CD4-positive, CD25-positive, alpha-beta regulatory T cell (primary cell): Measurements from ENCODE around the gene L1CAM. TPM values are rescaled to one million over a fixed set of nuclear protein-coding genes. Genes with fewer than 3 reads are reported as not detected.
A peak's percentile ranks its signal among the peaks of the same experiment; 100 is the strongest.

Experiments used
- ATAC-seq, 2 donors: fragments of 150-1000 bp; cut with Tn5 transposase; one replicate each; pipeline ENCODE4 v1.10.0; 2021; ENCODE audit warnings: low read depth in 2 of 2, moderate number of reproducible peaks in 2 of 2, moderate library complexity in 1 of 2
- DNase-seq, 3 donors: peaks; one replicate each; pipeline versions ENCODE4 v3.0.0 to v3.0.0-alpha.2; 2012 to 2022; ENCODE audit warnings: mixed read lengths in 1 of 3
- H3K27ac ChIP-seq: one replicate; pipeline ENCODE4 v1.7.0; 2013; ENCODE audit warnings: mild to moderate bottlenecking, low read length; ENCODE audit not compliant: insufficient read depth, poor library complexity, severe bottlenecking
- H3K27me3 ChIP-seq: one replicate; pipeline ENCODE4 v1.7.0; 2013; ENCODE audit warnings: low read length; ENCODE audit not compliant: control insufficient read depth, insufficient read depth
- H3K36me3 ChIP-seq: one replicate; pipeline ENCODE4 v1.7.0; 2013; ENCODE audit warnings: mild to moderate bottlenecking, low read length, moderate library complexity; ENCODE audit not compliant: control insufficient read depth, insufficient read depth
- H3K4me1 ChIP-seq: 2 replicates; pipeline ENCODE4 v1.7.0; 2013; ENCODE audit warnings: mild to moderate bottlenecking, low read length; ENCODE audit not compliant: insufficient read depth, control insufficient read depth, poor library complexity, severe bottlenecking
- H3K4me3 ChIP-seq: one replicate; pipeline ENCODE4 v1.7.0; 2013; ENCODE audit warnings: low read depth, mild to moderate bottlenecking, low read length, moderate library complexity
- H3K9me3 ChIP-seq, 2 experiments: 1 replicate in 1 of 2; 2 replicates in 1 of 2; pipeline ENCODE4 v1.7.0; 2013; ENCODE audit warnings: low read length in 2 of 2, mild to moderate bottlenecking in 1 of 2, moderate library complexity in 1 of 2; ENCODE audit not compliant: control insufficient read depth in 2 of 2
- H3K27ac Mint-ChIP-seq, 3 donors: one replicate each; pipeline ENCODE4 v1.8.0; 2020 to 2022; ENCODE audit warnings: mild to moderate bottlenecking in 3 of 3, mixed read lengths in 3 of 3, moderate library complexity in 2 of 3
- H3K27me3 Mint-ChIP-seq: one replicate; pipeline ENCODE4 v1.8.0; 2022; ENCODE audit warnings: mild to moderate bottlenecking, mixed read lengths
- H3K36me3 Mint-ChIP-seq: one replicate; pipeline ENCODE4 v1.8.0; 2020; ENCODE audit warnings: mixed read lengths
- H3K4me1 Mint-ChIP-seq, 4 donors: one replicate each; pipeline ENCODE4 v1.8.0; 2020 to 2022; ENCODE audit warnings: mixed read lengths in 4 of 4, mild to moderate bottlenecking in 1 of 4
- H3K4me3 Mint-ChIP-seq, 4 donors: one replicate each; pipeline ENCODE4 v1.8.0; 2020 to 2022; ENCODE audit warnings: mild to moderate bottlenecking in 4 of 4, mixed read lengths in 4 of 4, moderate library complexity in 3 of 4
- H3K9me3 Mint-ChIP-seq, 7 donors: one replicate each; pipeline ENCODE4 v1.8.0; 2020 to 2022; ENCODE audit warnings: mixed read lengths in 7 of 7, mild to moderate bottlenecking in 3 of 7, moderate library complexity in 2 of 7
- polyA plus RNA-seq, 4 donors: library from polyadenylated mRNA; unstranded; fragments of 300-500 nt; fragmentation: Illumina TruSeq; gene quantifications; one replicate each; pipeline ENCODE4 v1.2.3, GENCODE V29; 2021
- total RNA-seq: library from RNA; stranded (reverse); gene quantifications from one replicate; pipeline ENCODE4 v1.2.3, GENCODE V29; 2022

The L1CAM gene
- total and polyA plus RNA-seq, 5 donors from 2014 or later = 0.67 to 2.1 TPM; not detected in 3

DNA sequence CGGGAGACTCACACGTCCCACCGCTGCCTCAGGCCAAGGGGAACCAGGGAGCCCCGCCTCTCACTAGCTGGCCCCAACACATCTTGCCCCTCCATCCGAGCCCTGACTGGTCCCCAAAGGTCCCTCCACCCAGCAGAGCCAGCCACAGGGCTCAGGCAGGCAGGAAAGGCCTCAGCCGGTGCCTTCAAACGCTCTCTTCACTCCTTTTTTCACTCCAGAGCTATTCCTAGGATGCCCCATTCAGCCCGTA is 41.6 kb upstream of the L1CAM start:
- peak overlapping the region; percentile 96 for H3K27ac ChIP-seq
- no peaks in the 10 kb centered on the region for H3K9me3 ChIP-seq
- ATAC-seq (no peak), DNase-seq (peak in 1 of 3 donors; percentile 57)
- Mint-ChIP-seq H3K27ac (peak overlapping the region; percentile 98 to 100 (median 99)), H3K27me3 (peaks cover 4% of the 10 kb centered on the region), H3K36me3 (peaks cover 10% of the 10 kb centered on the region), H3K4me1 (peaks cover 4 to 78% (median 12%) of the 10 kb centered on the region in 4 donors), H3K4me3 (peak overlapping the region; percentile 93 to 98 (median 96)), H3K9me3 (no peaks in the 10 kb centered on the region)
- H3K4me3 ChIP-seq = peak overlapping the region; percentile 73
- peaks cover 61% of the 10 kb centered on the region for H3K4me1 ChIP-seq
- no peaks in the 10 kb centered on the region for H3K27me3 ChIP-seq
- H3K36me3 ChIP-seq = peaks cover 2% of the 10 kb centered on the region

DNA sequence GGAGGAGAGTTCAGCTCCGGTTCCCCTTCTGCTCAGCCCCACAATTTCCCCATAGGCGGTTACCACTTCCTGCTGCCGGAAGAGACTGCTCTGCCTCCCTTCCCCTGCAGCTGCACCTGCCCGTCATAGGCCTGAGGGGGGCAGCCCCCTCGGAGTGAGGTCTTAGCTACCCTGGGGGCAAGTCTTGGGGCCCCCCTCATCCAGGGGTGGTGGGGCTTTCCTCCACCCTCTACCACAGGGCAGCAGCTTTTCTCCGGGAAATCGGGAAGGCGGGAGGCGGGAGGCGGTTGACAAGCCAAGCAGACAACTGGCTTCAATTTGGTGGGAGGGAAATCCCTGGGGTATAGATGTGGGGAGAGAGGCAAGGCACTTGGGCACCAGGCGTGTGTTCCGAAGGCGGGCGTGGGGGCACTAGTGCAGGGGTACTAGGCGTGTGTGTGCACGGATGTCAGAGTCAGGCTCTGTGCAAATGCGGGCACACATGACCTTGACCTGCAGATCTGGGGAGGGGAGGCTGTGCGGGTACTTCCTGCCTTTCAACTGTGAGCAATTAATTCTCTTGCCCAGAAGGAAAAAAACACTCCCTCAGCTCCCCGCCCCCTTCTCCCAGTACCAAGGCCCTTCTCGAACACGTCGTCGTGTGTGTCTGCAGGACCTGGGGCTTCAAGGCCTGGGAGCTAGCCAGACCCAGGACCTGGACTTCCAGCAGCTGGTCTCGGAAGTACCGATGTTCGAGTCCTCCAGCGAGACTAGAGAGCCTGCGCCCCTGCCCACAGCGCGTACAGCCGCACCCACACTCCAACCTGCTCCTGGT is 41.1 kb upstream of the L1CAM start:
- H3K9me3 Mint-ChIP-seq = no peaks in the 10 kb centered on the region
- peaks cover 4 to 83% (median 14%) of the 10 kb centered on the region in 4 donors for H3K4me1 Mint-ChIP-seq
- DNase-seq (peak; percentile 76 to 92 (median 88)), ATAC-seq (peak; percentile 53 to 54)
- Histone ChIP-seq H3K9me3 (no peaks in the 10 kb centered on the region), H3K27me3 (no peaks in the 10 kb centered on the region), H3K4me3 (peak overlapping the region; percentile 73), H3K27ac (peak overlapping the region; percentile 96), H3K4me1 (peaks cover 67% of the 10 kb centered on the region), H3K36me3 (peaks cover 2% of the 10 kb centered on the region)
- H3K27ac Mint-ChIP-seq = peak overlapping the region; percentile 98 to 100 (median 99)
- peaks cover 10% of the 10 kb centered on the region for H3K36me3 Mint-ChIP-seq
- H3K4me3 Mint-ChIP-seq = peak overlapping the region; percentile 93 to 98 (median 96)
- peaks cover 4% of the 10 kb centered on the region for H3K27me3 Mint-ChIP-seq

DNA sequence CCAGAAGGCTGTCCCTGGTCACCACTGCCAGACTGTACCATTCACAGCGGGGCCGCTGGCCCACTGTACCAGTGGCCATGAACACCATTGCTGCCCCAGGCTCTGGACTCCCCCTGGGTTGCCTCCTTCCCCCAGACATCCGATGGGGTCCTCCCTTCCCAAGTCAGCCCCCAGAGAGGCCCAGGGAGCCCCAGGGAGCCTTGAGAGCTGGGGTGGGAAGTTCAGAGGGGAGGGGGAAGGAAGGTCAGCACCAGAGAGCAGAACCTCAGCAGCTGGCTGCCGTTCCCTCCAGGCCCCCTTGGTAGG is 40.5 kb upstream of the L1CAM start:
- no peak for ATAC-seq
- no peaks in the 10 kb centered on the region for H3K9me3 Mint-ChIP-seq
- H3K4me1 Mint-ChIP-seq = peaks cover 4 to 86% (median 12%) of the 10 kb centered on the region in 4 donors
- H3K27me3 ChIP-seq = no peaks in the 10 kb centered on the region
- peaks cover 7% of the 10 kb centered on the region for H3K36me3 Mint-ChIP-seq
- H3K27ac Mint-ChIP-seq = peak overlapping the region; percentile 98 to 100 (median 99)
- peaks cover 4% of the 10 kb centered on the region for H3K27me3 Mint-ChIP-seq
- H3K36me3 ChIP-seq = peaks cover 2% of the 10 kb centered on the region
- peak overlapping the region; percentile 93 to 98 (median 96) for H3K4me3 Mint-ChIP-seq
- peak overlapping the region; percentile 57 for H3K4me3 ChIP-seq
- H3K27ac ChIP-seq = peak overlapping the region; percentile 96
- no peaks in the 10 kb centered on the region for H3K9me3 ChIP-seq
- DNase-seq = no peak
- peaks cover 72% of the 10 kb centered on the region for H3K4me1 ChIP-seq

DNA sequence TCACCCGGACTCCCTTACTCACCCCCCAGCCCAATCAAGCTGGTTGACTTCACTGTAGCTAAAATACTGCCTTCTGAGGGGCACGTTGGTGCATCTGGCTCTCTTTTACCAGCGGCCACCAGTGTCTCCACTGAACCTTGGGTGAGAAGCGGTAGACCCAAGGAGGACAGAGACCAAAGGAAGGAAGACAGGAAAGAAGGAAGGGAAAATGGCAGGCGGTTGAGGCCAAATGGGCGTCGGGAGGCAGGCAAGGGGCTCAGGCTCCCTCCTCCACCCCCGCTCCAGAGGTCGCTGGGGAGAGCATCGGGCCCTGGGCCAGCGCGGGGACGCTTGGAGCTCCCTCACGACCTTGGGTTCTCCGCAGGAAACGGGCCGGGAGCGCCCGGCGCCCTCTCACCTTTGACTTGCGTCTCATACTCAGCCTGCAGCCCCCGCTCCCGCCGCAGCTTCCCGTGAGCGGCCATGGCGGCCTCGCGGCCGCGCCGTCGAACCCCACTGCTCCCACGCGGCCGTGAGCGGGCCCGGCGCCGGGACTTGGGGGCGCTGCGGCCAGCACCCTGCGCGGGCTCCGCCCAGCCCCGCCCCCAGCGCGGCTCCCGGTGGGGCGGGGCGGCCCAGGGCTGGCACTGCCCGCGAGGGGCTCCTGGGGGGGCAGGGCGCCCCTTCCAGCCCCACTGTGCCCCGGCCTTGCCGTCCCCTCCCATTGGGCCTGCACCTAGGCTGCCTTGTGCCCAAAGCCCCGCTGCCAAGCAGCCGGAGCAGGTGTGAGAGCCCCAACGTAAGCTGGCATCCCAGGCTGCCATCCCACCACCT is 40.0 kb upstream of the L1CAM start, which contains the start of gene ARHGAP4:
Gene ARHGAP4 (minus strand): TSS at position 526 of the 813 bp plus-strand sequence. CDS start 62 bp downstream, at position 464.
- DNase-seq (peak; percentile 30 to 62 (median 37)), ATAC-seq (no peak)
- Histone ChIP-seq H3K27me3 (no peaks in the 10 kb centered on the region), H3K27ac (peak within 1 kb of the TSS; percentile 96), H3K4me3 (peak within 1 kb of the TSS; percentile 85), H3K36me3 (peaks cover 1% of the 10 kb centered on the region), H3K9me3 (no peaks in the 10 kb centered on the region), H3K4me1 (peaks cover 78% of the 10 kb centered on the region)
- H3K27me3 Mint-ChIP-seq = peaks cover 4% of the 10 kb centered on the region
- no peaks in the 10 kb centered on the region for H3K9me3 Mint-ChIP-seq
- H3K27ac Mint-ChIP-seq = peak within 1 kb of the TSS; percentile 98 to 100 (median 99)
- peaks cover 4 to 84% (median 9%) of the 10 kb centered on the region in 4 donors for H3K4me1 Mint-ChIP-seq
- peaks cover 4% of the 10 kb centered on the region for H3K36me3 Mint-ChIP-seq
- H3K4me3 Mint-ChIP-seq = peak within 1 kb of the TSS; percentile 95 to 98 (median 97)

DNA sequence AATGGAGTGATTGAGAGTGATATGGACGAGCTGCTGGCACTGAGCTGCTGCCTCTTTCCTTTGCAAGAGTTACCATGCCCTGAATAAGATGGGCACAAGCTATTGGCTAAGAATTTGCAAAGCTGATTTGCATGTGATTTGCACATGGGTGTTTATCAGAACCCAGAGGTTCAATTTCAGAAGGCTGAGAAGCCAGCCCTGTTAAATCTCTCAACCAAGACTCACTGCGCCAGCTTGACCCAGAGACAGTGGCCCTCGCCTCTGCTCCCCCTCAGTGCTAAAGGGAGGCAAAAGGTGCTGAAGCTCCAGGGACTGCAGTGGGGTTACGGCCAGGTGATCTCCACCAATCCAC is 39.4 kb upstream of the L1CAM start:
- H3K4me3 Mint-ChIP-seq = peak overlapping the region; percentile 95 to 98 (median 97)
- DNase-seq = peak in 2 of 3 donors; percentile 42 to 71
- no peaks in the 10 kb centered on the region for H3K27me3 ChIP-seq
- H3K36me3 ChIP-seq = peaks cover 3% of the 10 kb centered on the region
- peaks cover 4% of the 10 kb centered on the region for H3K36me3 Mint-ChIP-seq
- no peaks in the 10 kb centered on the region for H3K9me3 Mint-ChIP-seq
- no peak for ATAC-seq
- peak overlapping the region; percentile 85 for H3K4me3 ChIP-seq
- peaks cover 80% of the 10 kb centered on the region for H3K4me1 ChIP-seq
- peaks cover 4% of the 10 kb centered on the region for H3K27me3 Mint-ChIP-seq
- H3K4me1 Mint-ChIP-seq = peaks cover 4 to 78% (median 9%) of the 10 kb centered on the region in 4 donors
- H3K27ac ChIP-seq = peak overlapping the region; percentile 96
- no peaks in the 10 kb centered on the region for H3K9me3 ChIP-seq
- H3K27ac Mint-ChIP-seq = peak overlapping the region; percentile 87 to 94 (median 90)

DNA sequence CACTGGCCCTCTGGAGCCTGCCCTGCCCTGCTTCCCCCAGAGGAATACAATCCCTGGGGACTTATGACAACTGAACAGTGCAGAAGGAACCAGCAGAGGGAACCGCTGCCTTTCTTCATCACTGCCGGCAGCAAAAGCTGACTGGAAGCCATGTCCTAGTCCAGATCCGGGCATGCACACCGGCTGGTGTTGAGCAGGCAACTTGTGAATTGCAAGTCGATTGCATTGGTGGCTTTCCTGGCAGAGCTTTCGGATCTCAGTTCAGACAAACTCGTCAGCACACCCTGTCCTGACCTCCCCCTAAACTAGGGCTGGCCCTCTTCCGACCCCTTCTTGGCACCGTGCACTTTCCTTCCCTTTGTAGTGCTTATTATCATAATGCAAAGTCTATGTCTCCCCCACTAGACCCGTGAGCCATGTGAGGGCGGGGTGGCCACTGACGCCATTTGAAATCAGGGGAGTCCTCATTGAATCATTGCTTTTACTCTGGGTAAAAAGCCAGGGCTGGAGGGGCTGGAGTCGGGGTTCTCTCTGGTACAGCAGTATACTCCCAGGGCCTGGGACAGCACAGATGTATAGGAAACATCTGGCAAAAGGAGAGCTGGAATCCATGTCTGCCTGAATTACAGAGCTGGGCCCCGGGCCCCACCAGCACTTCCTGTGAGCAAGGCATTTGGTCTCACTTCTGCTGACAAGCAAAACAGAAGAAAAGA is 38.3 kb upstream of the L1CAM start:
- Histone ChIP-seq H3K36me3 (peaks cover 8% of the 10 kb centered on the region), H3K27ac (peak overlapping the region; percentile 96), H3K4me1 (peaks cover 75% of the 10 kb centered on the region), H3K9me3 (no peaks in the 10 kb centered on the region), H3K27me3 (no peaks in the 10 kb centered on the region), H3K4me3 (peak overlapping the region; percentile 85)
- ATAC-seq = no peak
- H3K9me3 Mint-ChIP-seq = no peaks in the 10 kb centered on the region
- H3K4me1 Mint-ChIP-seq = peaks cover 4 to 72% (median 9%) of the 10 kb centered on the region in 4 donors
- peak overlapping the region; percentile 79 to 94 (median 87) for H3K27ac Mint-ChIP-seq
- peak overlapping the region; percentile 95 to 98 (median 97) for H3K4me3 Mint-ChIP-seq
- H3K27me3 Mint-ChIP-seq = peaks cover 4% of the 10 kb centered on the region
- peaks cover 4% of the 10 kb centered on the region for H3K36me3 Mint-ChIP-seq
- peak; percentile 24 to 53 (median 49) for DNase-seq
